Retinal pigment epithelial cell (primary cell): Measurements from ENCODE around the gene ACOX1.
"Not testable (repeated sequence)": the region's sequence is repeated elsewhere in the genome, so short reads cannot be mapped to it uniquely, and the experiment has no call there.

Experiments
- DNase-seq: peaks from one replicate; pipeline ENCODE4 v3.0.0-alpha.2; 2010; ENCODE audit warnings: low read depth
- H3K4me3 ChIP-seq: 2 replicates; pipeline ENCODE4 v1.5.1; 2011; ENCODE audit warnings: mild to moderate bottlenecking, low read length, control low read depth, moderate library complexity
- TF ChIP-seq, protein P1 (sequence below): conservative IDR thresholded peaks from 2 replicates; pipeline ENCODE4 v1.5.1; 2011; ENCODE audit warnings: low read depth, low read length, control low read depth, inconsistent platforms

Gene ACOX1

GRCh38 chr17:75981019-75981615 lies 2.2 kb upstream of the ACOX1 start:
- TF ChIP-seq, protein P1, sequence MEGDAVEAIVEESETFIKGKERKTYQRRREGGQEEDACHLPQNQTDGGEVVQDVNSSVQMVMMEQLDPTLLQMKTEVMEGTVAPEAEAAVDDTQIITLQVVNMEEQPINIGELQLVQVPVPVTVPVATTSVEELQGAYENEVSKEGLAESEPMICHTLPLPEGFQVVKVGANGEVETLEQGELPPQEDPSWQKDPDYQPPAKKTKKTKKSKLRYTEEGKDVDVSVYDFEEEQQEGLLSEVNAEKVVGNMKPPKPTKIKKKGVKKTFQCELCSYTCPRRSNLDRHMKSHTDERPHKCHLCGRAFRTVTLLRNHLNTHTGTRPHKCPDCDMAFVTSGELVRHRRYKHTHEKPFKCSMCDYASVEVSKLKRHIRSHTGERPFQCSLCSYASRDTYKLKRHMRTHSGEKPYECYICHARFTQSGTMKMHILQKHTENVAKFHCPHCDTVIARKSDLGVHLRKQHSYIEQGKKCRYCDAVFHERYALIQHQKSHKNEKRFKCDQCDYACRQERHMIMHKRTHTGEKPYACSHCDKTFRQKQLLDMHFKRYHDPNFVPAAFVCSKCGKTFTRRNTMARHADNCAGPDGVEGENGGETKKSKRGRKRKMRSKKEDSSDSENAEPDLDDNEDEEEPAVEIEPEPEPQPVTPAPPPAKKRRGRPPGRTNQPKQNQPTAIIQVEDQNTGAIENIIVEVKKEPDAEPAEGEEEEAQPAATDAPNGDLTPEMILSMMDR, result no peak
- no peak for DNase-seq
- no peak overlapping the region for H3K4me3 ChIP-seq

DNA sequence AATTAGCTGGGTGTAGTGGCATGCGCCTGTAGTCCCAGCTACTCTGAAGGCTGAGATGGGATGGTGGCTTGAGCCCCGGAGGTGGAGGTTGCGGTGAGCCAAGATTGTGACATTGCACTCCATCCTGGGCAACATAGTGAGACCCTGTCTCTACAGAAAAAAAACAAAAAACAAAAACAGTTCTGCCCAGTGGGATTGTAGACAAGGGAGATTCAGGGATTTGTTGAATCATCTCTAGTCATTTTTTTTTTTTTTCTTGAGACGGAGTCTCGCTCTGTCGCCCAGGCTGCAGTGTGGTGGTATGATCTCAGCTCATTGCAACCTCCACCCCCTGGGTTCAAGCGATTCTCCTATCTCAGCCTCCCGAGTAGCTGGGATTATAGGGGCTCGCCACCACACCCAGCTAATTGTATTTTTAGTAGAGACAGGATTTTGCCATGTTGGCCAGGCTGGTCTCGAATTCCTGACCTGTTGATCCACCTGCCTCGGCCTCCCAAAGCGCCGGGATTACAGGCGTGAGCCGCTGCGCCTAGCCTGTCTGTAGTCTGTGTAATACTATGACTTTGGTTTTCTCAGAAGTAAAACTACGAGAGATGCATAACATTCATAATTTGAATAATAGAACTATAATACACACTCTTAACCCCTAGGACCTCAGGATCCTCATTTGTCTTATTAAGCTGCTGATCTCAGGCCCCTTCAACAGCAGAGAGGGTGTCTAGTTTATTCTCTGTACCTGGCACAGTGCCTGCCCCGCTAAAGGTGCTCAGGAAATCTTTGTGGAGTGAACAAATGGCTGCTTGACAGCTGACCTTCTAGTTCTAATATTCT lies 1.4 kb upstream of the ACOX1 start:
- TF ChIP-seq, protein P1, result no peak
- no peak for DNase-seq
- H3K4me3 ChIP-seq, result peak overlapping the region; percentile 85

DNA sequence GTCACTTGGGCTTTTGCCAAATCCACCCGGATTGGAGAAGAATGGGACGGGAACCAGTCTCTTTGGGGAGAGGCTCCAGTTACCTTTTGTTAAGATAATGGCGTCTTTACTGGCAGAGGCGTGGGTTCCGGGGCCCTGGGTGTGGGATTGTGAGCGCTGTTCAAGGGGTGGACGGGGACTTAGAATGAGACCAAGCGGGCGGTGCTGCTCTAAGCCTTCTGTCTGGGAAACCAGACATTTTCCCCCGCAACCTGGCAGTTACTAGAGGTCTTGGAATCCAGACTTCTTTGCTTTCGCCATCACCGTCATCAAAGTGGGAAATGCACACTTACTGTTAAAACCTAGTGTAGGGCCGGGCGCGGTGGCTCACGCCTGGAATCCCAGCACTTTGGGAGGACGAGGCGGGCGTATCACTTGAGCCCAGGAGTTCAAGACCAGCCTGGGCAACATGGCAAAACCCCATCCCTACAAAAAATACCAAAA lies 780 bp upstream of the ACOX1 start:
- peak; percentile 72 for DNase-seq
- peak overlapping the region; percentile 85 for H3K4me3 ChIP-seq

GRCh38 chr17:75976175-75976848 lies 2.7 kb downstream of the ACOX1 start:
- no peak overlapping the region for H3K4me3 ChIP-seq
- DNase-seq, result no peak
- TF ChIP-seq, protein P1, result no peak

More for the DNA sequence above, 780 bp upstream of the ACOX1 start:
- TF ChIP-seq, protein P1, result no peak

- H3K4me3 ChIP-seq, result no peak overlapping the region
- TF ChIP-seq, protein P1, result no peak
- DNase-seq, result no peak
These were observed 3.2 kb downstream of the ACOX1 start for GRCh38 chr17:75975757-75976174.

- H3K4me3 ChIP-seq, DNase-seq: not testable (repeated sequence)
These were observed 3.8 kb downstream of the ACOX1 start for GRCh38 chr17:75975187-75975586.

- no peak overlapping the region for H3K4me3 ChIP-seq
- TF ChIP-seq, protein P1, result no peak
- DNase-seq, result no peak
These were observed 8.3 kb downstream of the ACOX1 start for GRCh38 chr17:75970626-75971025.
